GM12878 (cell line): Measurements from ENCODE around the gene NKX2-3. TPM values are rescaled to one million over a fixed set of nuclear protein-coding genes. Genes with fewer than 3 reads are reported as not detected.

Source experiments
- ATAC-seq: fragments of 200-7000 bp; cut with Tn5 transposase; 3 replicates; pipeline ENCODE4 v1.9.1; 2020; ENCODE audit warnings: mild to moderate bottlenecking, moderate library complexity
- BruUV-seq: library from RNA; stranded (reverse); fragments of 400-500 nt; replicated peaks from 2 replicates; lab custom pipeline; 2021; lab: Mats Ljungman, UMichigan
- CTCF ChIA-PET: fragments of 300-600 bp; sonication (Branson Sonifier 250); formaldehyde crosslinking; extraction: SDS; loops from one replicate; lab custom pipeline; 2021; ENCODE audit warnings: inconsistent platforms; lab: Yijun Ruan, JAX
- POLR2A ChIA-PET: fragments of 350-600 bp; formaldehyde crosslinking; extraction: SDS; loops from one replicate; lab custom pipeline; 2021; ENCODE audit warnings: inconsistent platforms; lab: Charles Lee
- RAD21 ChIA-PET: fragments of 300-600 bp; sonication (Branson Sonifier 250); formaldehyde crosslinking; loops from one replicate; lab custom pipeline; 2023; ENCODE audit warnings: antibody characterized with exemption; ENCODE audit not compliant: unreplicated experiment; lab: Charles Lee
- SMC1A ChIA-PET: fragments of 300-600 bp; sonication (Branson Sonifier 250); formaldehyde crosslinking; loops from one replicate; lab custom pipeline; 2023; ENCODE audit not compliant: unreplicated experiment, uncharacterized antibody; lab: Charles Lee
- DNase-seq: peaks from one replicate; pipeline ENCODE4 v3.0.0-alpha.2; 2011; ENCODE audit warnings: low read depth, low spot score
- FAIRE-seq: peaks from 3 replicates; lab custom pipeline; 2011; peaks lifted over from hg19 to GRCh38; lab: Jason Lieb, UNC
- H2AFZ ChIP-seq: 2 replicates; pipeline ENCODE4 v1.6.0; 2011; ENCODE audit warnings: low read depth, low read length, control low read depth; ENCODE audit not compliant: control insufficient read depth
- H3K27ac ChIP-seq: 2 replicates; pipeline ENCODE4 v1.5.1; 2011; ENCODE audit warnings: control low read depth; ENCODE audit not compliant: control insufficient read depth, insufficient read depth
- H3K27me3 ChIP-seq, 2 experiments: replicated peaks in 1 of 2; 2 replicates each; pipeline versions ENCODE4 v1.6.0 to v1.6.1; 2011; ENCODE audit warnings: low read length in 1 of 2; ENCODE audit not compliant: control insufficient read depth in 2 of 2, insufficient read depth in 2 of 2
- H3K36me3 ChIP-seq, 2 experiments: 2 replicates each; pipeline ENCODE4 v1.5.1; 2011; ENCODE audit warnings: low read length in 1 of 2; ENCODE audit not compliant: control insufficient read depth in 2 of 2, insufficient read depth in 2 of 2
- H3K4me1 ChIP-seq: 2 replicates; pipeline ENCODE4 v1.6.1; 2011; ENCODE audit warnings: mild to moderate bottlenecking, low read length, moderate library complexity, mixed read lengths; ENCODE audit not compliant: control insufficient read depth, insufficient read depth
- H3K4me2 ChIP-seq: 2 replicates; pipeline ENCODE4 v1.6.0; 2011; ENCODE audit warnings: control low read depth; ENCODE audit not compliant: control insufficient read depth, insufficient read depth
- H3K4me3 ChIP-seq: fragments of 200-600 bp; sonication (generic); 2 replicates; pipeline ENCODE4 v1.5.1; 2016
- H3K79me2 ChIP-seq: 2 replicates; pipeline ENCODE4 v1.6.0; 2011; ENCODE audit warnings: low read length; ENCODE audit not compliant: control insufficient read depth, insufficient read depth
- H3K9ac ChIP-seq: 2 replicates; pipeline ENCODE4 v1.8.0; 2011; ENCODE audit warnings: low read length, control low read depth, mixed read lengths; ENCODE audit not compliant: control insufficient read depth, insufficient read depth
- H3K9me3 ChIP-seq: replicated peaks from 3 replicates; pipeline ENCODE4 v1.5.1; 2011; ENCODE audit warnings: mild to moderate bottlenecking, low read length; ENCODE audit not compliant: control insufficient read depth, insufficient read depth
- H4K20me1 ChIP-seq: 2 replicates; pipeline ENCODE4 v1.6.0; 2011; ENCODE audit not compliant: control insufficient read depth, insufficient read depth
- BCL3 ChIP-seq: IDR thresholded peaks from 2 replicates; pipeline ENCODE4 v1.6.1; 2011; ENCODE audit warnings: borderline replicate concordance, low read depth, mild to moderate bottlenecking, moderate library complexity, low read length; ENCODE audit not compliant: insufficient read depth, poor library complexity, severe bottlenecking
- MAX ChIP-seq: IDR thresholded peaks from 2 replicates; pipeline ENCODE4 v1.6.1; 2012; ENCODE audit warnings: low read depth, low read length, improper control_type of control experiment
- MEF2A ChIP-seq: IDR thresholded peaks from 2 replicates; pipeline ENCODE4 v1.6.1; 2011; ENCODE audit warnings: low read depth, mild to moderate bottlenecking, low read length, moderate library complexity; ENCODE audit not compliant: insufficient read depth
- REST ChIP-seq: IDR thresholded peaks from 2 replicates; pipeline ENCODE4 v1.6.1; 2012; ENCODE audit warnings: mild to moderate bottlenecking, low read depth, low read length
- SKIL ChIP-seq: fragments of 450-650 bp; IDR thresholded peaks from 2 replicates; pipeline ENCODE4 v1.6.1; 2017; ENCODE audit warnings: mild to moderate bottlenecking, low read depth, inconsistent platforms; ENCODE audit not compliant: poor library complexity, severe bottlenecking
- SREBF2 ChIP-seq: IDR thresholded peaks from 2 replicates; pipeline ENCODE4 v1.6.1; 2012; ENCODE audit warnings: mild to moderate bottlenecking, low read length
- YBX1 ChIP-seq: fragments of 450-650 bp; IDR thresholded peaks from 2 replicates; pipeline ENCODE4 v1.6.1; 2016; ENCODE audit warnings: antibody characterized with exemption
- ZBTB11 ChIP-seq: fragments of 450-650 bp; formaldehyde crosslinking; IDR thresholded peaks from 2 replicates; pipeline ENCODE4 v1.5.0; 2022; ENCODE audit warnings: mild to moderate bottlenecking, missing genetic modification characterization
- ZNF622 ChIP-seq: fragments of 450-650 bp; IDR thresholded peaks from 2 replicates; pipeline ENCODE4 v1.6.1; 2017; ENCODE audit warnings: mild to moderate bottlenecking, inconsistent platforms
- WGBS: methylation state at CpG from one replicate; pipeline ENCODE4 v1.1.6; 2016; ENCODE audit warnings: low lambda C conversion rate; ENCODE audit not compliant: insufficient replicate concordance, insufficient coverage; ENCODE audit errors: missing lambda C conversion rate; 5-methylcytosine and 5-hydroxymethylcytosine counted together
- in situ Hi-C: fragments of 300-500 bp; cut with MboI; formaldehyde crosslinking; loops from 9 replicates; pipeline ENCODE4 v1.14.3; 2018; ENCODE audit warnings: mixed read lengths
- intact Hi-C: fragments of 100-400 bp; cut with micrococcal nuclease; formaldehyde crosslinking; loops from one replicate; pipeline ENCODE4 v1.14.2; 2022; ENCODE audit not compliant: unreplicated experiment
- polyA plus RNA-seq, 11 experiments: library from polyadenylated mRNA; depleted of rRNA in 4 of 11; unstranded in 6 of 11; stranded (reverse) in 5 of 11; fragments of >200 nt; fragmentation: Nextera tagmentation in 4 of 11; fragmentation: Illumina TruSeq in 1 of 11; extraction: Ambion mirVana in 4 of 11; extraction: Trizol in 1 of 11; gene quantifications; 1 replicate in 1 of 11; 2 replicates in 10 of 11; pipeline versions ENCODE4 v1.2.1 to v1.2.3, GENCODE V29; 2011 to 2016; ENCODE audit warnings: inconsistent platforms in 2 of 11, missing spikeins in 2 of 11, low read depth in 1 of 11
- total RNA-seq, 4 experiments: library from RNA; depleted of rRNA in 3 of 4; stranded (reverse); fragments of >200 nt in 3 of 4; fragmentation: Illumina TruSeq in 1 of 4; extraction: Trizol in 1 of 4; gene quantifications; 2 replicates each; pipeline versions ENCODE4 v1.2.1 to v1.2.3, GENCODE V29; 2013 to 2021

NKX2-3 gene
- total and polyA plus RNA-seq, 10 of the 15 experiments (the other 5 are each of a cell fraction or from before 2014, with no cell fraction given): not detected

- DNase-seq: no peak
- in situ Hi-C loops: no loop called here
- Histone ChIP-seq H3K27me3 (peaks cover 0 to 3% of the 10 kb centered on the region in 2 experiments; a peak in 1 of 4 replicates), H3K9me3 (no peaks in the 10 kb centered on the region), H3K27ac (no peak overlapping the region), H3K4me1 (no peaks in the 10 kb centered on the region), H3K4me3 (no peak overlapping the region), H3K9ac (no peak overlapping the region), H3K4me2 (no peak overlapping the region), H3K36me3 (no peaks in the 10 kb centered on the region), H3K79me2 (no peaks in the 10 kb centered on the region), H2AFZ (no peak overlapping the region), H4K20me1 (no peaks in the 10 kb centered on the region)
- ChIA-PET CTCF (no interaction called here), RAD21 (no interaction called here), SMC1A (no interaction called here), POLR2A (no interaction called here)
- WGBS: 54% methylated on average over 8 of the region's 8 CpGs
- ATAC-seq: no peak
- no peak for FAIRE-seq
- TF ChIP-seq BCL3: no peak
- no peak for TF ChIP-seq SREBF2
- TF ChIP-seq MEF2A: no peak
- no peak for TF ChIP-seq ZBTB11 (CRISPR knock-in tag)
- TF ChIP-seq MAX: no peak
- no peak for TF ChIP-seq SKIL
- TF ChIP-seq YBX1: no peak
- no peak for TF ChIP-seq REST
- TF ChIP-seq ZNF622: no peak
- intact Hi-C loops: no loop called here
- BruUV-seq: no TSS peak
These were observed 50.9 kb downstream of the NKX2-3 start for GRCh38 chr10:99583687-99584086.
